Measurements from ENCODE around the gene NEURL2.

The NEURL2 gene

GRCh38 chr20:45938727-45939438 lies 47.9 kb upstream of the NEURL2 start:
- Histone ChIP-seq H4K8ac (ENCODE audit: low read length) (no peak overlapping the region), H3K9ac (ENCODE audit: low read length) (peak overlapping the region; percentile 35), H3K9me3 (ENCODE audit: control insufficient read depth, low read length) (no peaks in the 10 kb centered on the region), H2BK120ac (ENCODE audit: low read depth, low read length) (no peak overlapping the region), H3K79me1 (replicated peaks; ENCODE audit: low read length, poor library complexity, severe bottlenecking) (peaks cover 29% of the 10 kb centered on the region), H3K14ac (ENCODE audit: low read length in 2 of 2) (no peak overlapping the region), H3K27ac (ENCODE audit: low read length, poor library complexity, severe bottlenecking) (no peak overlapping the region), H3K4me2 (ENCODE audit: low read length, poor library complexity, severe bottlenecking) (no peak overlapping the region), H3K4me3 (ENCODE audit: insufficient read depth in 1 of 2, low read depth in 1 of 2, low read length in 2 of 2) (no peak overlapping the region), H2AK5ac (ENCODE audit: low read length, severe bottlenecking) (no peak overlapping the region), H3K4me1 (ENCODE audit: control insufficient read depth, insufficient read depth, low read depth, low read length) (peaks cover 3% of the 10 kb centered on the region), H3K23ac (ENCODE audit: low read length in 2 of 2) (no peak overlapping the region), H3K18ac (ENCODE audit: low read depth in 1 of 2, low read length in 2 of 2) (no peak overlapping the region), H2AFZ (ENCODE audit: low read depth, low read length) (no peak overlapping the region), H2BK12ac (ENCODE audit: low read length in 2 of 2) (no peak overlapping the region), H2BK15ac (ENCODE audit: low read depth, poor library complexity, severe bottlenecking) (no peak overlapping the region), H3K27me3 (ENCODE audit: control insufficient read depth in 1 of 2, insufficient read depth in 1 of 2, low read length in 2 of 2) (no peaks in the 10 kb centered on the region), H4K91ac (ENCODE audit: low read length) (no peak overlapping the region), H3K36me3 (ENCODE audit: control insufficient read depth in 1 of 2, insufficient read depth in 2 of 2, low read depth in 1 of 2, low read length in 2 of 2) (peaks cover 55 to 58% of the 10 kb centered on the region in 2 experiments), H2BK5ac (ENCODE audit: low read depth, low read length, poor library complexity, severe bottlenecking) (no peak overlapping the region), H3K4ac (ENCODE audit: low read depth in 1 of 2, low read length in 2 of 2) (no peak overlapping the region)
- no peak for DNase-seq
- WGBS: 93% methylated on average over 9 of the region's 13 CpGs

- H3K18ac ChIP-seq (ENCODE audit: low read depth in 1 of 2, low read length in 2 of 2): no peak overlapping the region
- H3K4me2 ChIP-seq (ENCODE audit: low read length, poor library complexity, severe bottlenecking): no peak overlapping the region
- H3K4ac ChIP-seq (ENCODE audit: low read depth in 1 of 2, low read length in 2 of 2): no peak overlapping the region
- H2BK12ac ChIP-seq (ENCODE audit: low read length in 2 of 2): no peak overlapping the region
- no peak overlapping the region for H2BK15ac ChIP-seq (ENCODE audit: low read depth, poor library complexity, severe bottlenecking)
- no peak overlapping the region for H3K27ac ChIP-seq (ENCODE audit: low read length, poor library complexity, severe bottlenecking)
- H3K9ac ChIP-seq (ENCODE audit: low read length): peak overlapping the region; percentile 35
- H3K4me3 ChIP-seq (ENCODE audit: insufficient read depth in 1 of 2, low read depth in 1 of 2, low read length in 2 of 2): no peak overlapping the region
- no peak overlapping the region for H2BK120ac ChIP-seq (ENCODE audit: low read depth, low read length)
- H3K36me3 ChIP-seq (ENCODE audit: control insufficient read depth in 1 of 2, insufficient read depth in 2 of 2, low read depth in 1 of 2, low read length in 2 of 2): peaks cover 44 to 47% of the 10 kb centered on the region in 2 experiments
- no peak overlapping the region for H3K14ac ChIP-seq (ENCODE audit: low read length in 2 of 2)
- peaks cover 8% of the 10 kb centered on the region for H3K4me1 ChIP-seq (ENCODE audit: control insufficient read depth, insufficient read depth, low read depth, low read length)
- 83% methylated on average over 2 of the region's 2 CpGs for WGBS
- H3K23ac ChIP-seq (ENCODE audit: low read length in 2 of 2): no peak overlapping the region
- no peaks in the 10 kb centered on the region for H3K27me3 ChIP-seq (ENCODE audit: control insufficient read depth in 1 of 2, insufficient read depth in 1 of 2, low read length in 2 of 2)
- H4K91ac ChIP-seq (ENCODE audit: low read length): no peak overlapping the region
- H3K9me3 ChIP-seq (ENCODE audit: control insufficient read depth, low read length): no peaks in the 10 kb centered on the region
- H2BK5ac ChIP-seq (ENCODE audit: low read depth, low read length, poor library complexity, severe bottlenecking): no peak overlapping the region
- no peak overlapping the region for H2AK5ac ChIP-seq (ENCODE audit: low read length, severe bottlenecking)
- peak; percentile 24 for DNase-seq
- H2AFZ ChIP-seq (ENCODE audit: low read depth, low read length): no peak overlapping the region
- H3K79me1 ChIP-seq (replicated peaks; ENCODE audit: low read length, poor library complexity, severe bottlenecking): peaks cover 27% of the 10 kb centered on the region
- H4K8ac ChIP-seq (ENCODE audit: low read length): no peak overlapping the region
Measured at GRCh38 chr20:45937765-45938164, 46.8 kb upstream of the NEURL2 start.

- 22% methylated on average over 21 of the region's 21 CpGs for WGBS
- H3K36me3 ChIP-seq (ENCODE audit: control insufficient read depth in 1 of 2, insufficient read depth in 2 of 2, low read depth in 1 of 2, low read length in 2 of 2): peaks cover 31 to 38% of the 10 kb centered on the region in 2 experiments
- DNase-seq: peak; percentile 77
Measured at GRCh38 chr20:45935416-45936046, 44.5 kb upstream of the NEURL2 start.

More at GRCh38 chr20:45935416-45936046, 44.5 kb upstream of the NEURL2 start:
- no peak overlapping the region for H2AFZ ChIP-seq (ENCODE audit: low read depth, low read length)
- H3K4me2 ChIP-seq (ENCODE audit: low read length, poor library complexity, severe bottlenecking): peak overlapping the region; percentile 59
- H3K4ac ChIP-seq (ENCODE audit: low read depth in 1 of 2, low read length in 2 of 2): no peak overlapping the region
- peak overlapping the region; percentile 98 for H3K9ac ChIP-seq (ENCODE audit: low read length)
- H3K4me1 ChIP-seq (ENCODE audit: control insufficient read depth, insufficient read depth, low read depth, low read length): peaks cover 11% of the 10 kb centered on the region
- peaks cover 33% of the 10 kb centered on the region for H3K79me1 ChIP-seq (replicated peaks; ENCODE audit: low read length, poor library complexity, severe bottlenecking)
- H2BK120ac ChIP-seq (ENCODE audit: low read depth, low read length): no peak overlapping the region
- peak overlapping the region; percentile 35 for H2BK5ac ChIP-seq (ENCODE audit: low read depth, low read length, poor library complexity, severe bottlenecking)
- no peak overlapping the region for H3K23ac ChIP-seq (ENCODE audit: low read length in 2 of 2)
- no peak overlapping the region for H2BK15ac ChIP-seq (ENCODE audit: low read depth, poor library complexity, severe bottlenecking)
- H3K9me3 ChIP-seq (ENCODE audit: control insufficient read depth, low read length): no peaks in the 10 kb centered on the region
- peak overlapping the region; percentile 92 for H3K27ac ChIP-seq (ENCODE audit: low read length, poor library complexity, severe bottlenecking)
- H3K18ac ChIP-seq (ENCODE audit: low read depth in 1 of 2, low read length in 2 of 2): no peak overlapping the region
- no peak overlapping the region for H3K14ac ChIP-seq (ENCODE audit: low read length in 2 of 2)
- H2AK5ac ChIP-seq (ENCODE audit: low read length, severe bottlenecking): no peak overlapping the region
- H4K8ac ChIP-seq (ENCODE audit: low read length): no peak overlapping the region
- no peak overlapping the region for H4K91ac ChIP-seq (ENCODE audit: low read length)
- no peak overlapping the region for H2BK12ac ChIP-seq (ENCODE audit: low read length in 2 of 2)
- H3K4me3 ChIP-seq (ENCODE audit: insufficient read depth in 1 of 2, low read depth in 1 of 2, low read length in 2 of 2): peak overlapping the region; percentile 44 to 81
- no peaks in the 10 kb centered on the region for H3K27me3 ChIP-seq (ENCODE audit: control insufficient read depth in 1 of 2, insufficient read depth in 1 of 2, low read length in 2 of 2)
